Suprapubic skin (tissue), 4 donors: Measurements from ENCODE around the gene TAF3. TPM values are rescaled to one million over a fixed set of nuclear protein-coding genes. Genes with fewer than 3 reads are reported as not detected.
A peak's percentile ranks its signal among the peaks of the same experiment; 100 is the strongest.

Experiments used
- DNase-seq, 2 donors: peaks; one replicate each; pipeline ENCODE4 v3.0.0-alpha.2; 2019; ENCODE audit warnings: low spot score in 2 of 2
- H3K27ac ChIP-seq: fragments of 200-600 bp; sonication (generic); one replicate; pipeline ENCODE4 v1.5.1; 2019
- H3K27me3 ChIP-seq: fragments of 200-600 bp; sonication (generic); one replicate; pipeline ENCODE4 v1.5.1; 2019
- H3K36me3 ChIP-seq: fragments of 200-600 bp; sonication (generic); one replicate; pipeline ENCODE4 v1.5.1; 2019
- H3K4me1 ChIP-seq: fragments of 200-600 bp; sonication (generic); one replicate; pipeline ENCODE4 v1.5.1; 2019
- H3K4me3 ChIP-seq: fragments of 200-600 bp; sonication (generic); one replicate; pipeline ENCODE4 v1.5.1; 2019; ENCODE audit warnings: mild to moderate bottlenecking
- H3K9me3 ChIP-seq: fragments of 200-600 bp; sonication (generic); one replicate; pipeline ENCODE4 v1.5.1; 2019
- EP300 ChIP-seq: sonication (generic); formaldehyde crosslinking; IDR thresholded peaks from one replicate; pipeline ENCODE4 v1.6.1; 2017; ENCODE audit warnings: antibody characterized with exemption
- POLR2A ChIP-seq, 2 donors: fragments of 450-650 bp; IDR thresholded peaks; one replicate each; pipeline ENCODE4 v1.6.1; 2017; ENCODE audit warnings: antibody characterized with exemption in 2 of 2, mild to moderate bottlenecking in 2 of 2, moderate library complexity in 2 of 2
- POLR2AphosphoS5 ChIP-seq, 3 donors: sonication (generic); formaldehyde crosslinking; IDR thresholded peaks; one replicate each; pipeline ENCODE4 v1.6.1; 2017; ENCODE audit warnings: antibody characterized with exemption in 3 of 3
- WGBS: methylation state at CpG from one replicate; pipeline ENCODE4 v1.1.5; 2018; 5-methylcytosine and 5-hydroxymethylcytosine counted together
- total RNA-seq, 4 donors: library from RNA; depleted of rRNA; stranded (reverse); fragments of >200 nt; gene quantifications; one replicate each; pipeline ENCODE4 v1.1.0, GENCODE V29; 2016
- TF ChIP-seq, protein P1 (sequence below), 2 donors: fragments of 200-600 bp in 1 of 2; fragments of 450-650 bp in 1 of 2; sonication (generic) in 1 of 2; IDR thresholded peaks; one replicate each; pipeline ENCODE4 v1.5.1; 2016 to 2019; ENCODE audit warnings: antibody characterized with exemption in 2 of 2, mild to moderate bottlenecking in 1 of 2, moderate library complexity in 1 of 2

Gene TAF3
- total RNA-seq, 4 donors from 2014 or later = 5.6 to 13.3 (median 10.3) TPM

DNA sequence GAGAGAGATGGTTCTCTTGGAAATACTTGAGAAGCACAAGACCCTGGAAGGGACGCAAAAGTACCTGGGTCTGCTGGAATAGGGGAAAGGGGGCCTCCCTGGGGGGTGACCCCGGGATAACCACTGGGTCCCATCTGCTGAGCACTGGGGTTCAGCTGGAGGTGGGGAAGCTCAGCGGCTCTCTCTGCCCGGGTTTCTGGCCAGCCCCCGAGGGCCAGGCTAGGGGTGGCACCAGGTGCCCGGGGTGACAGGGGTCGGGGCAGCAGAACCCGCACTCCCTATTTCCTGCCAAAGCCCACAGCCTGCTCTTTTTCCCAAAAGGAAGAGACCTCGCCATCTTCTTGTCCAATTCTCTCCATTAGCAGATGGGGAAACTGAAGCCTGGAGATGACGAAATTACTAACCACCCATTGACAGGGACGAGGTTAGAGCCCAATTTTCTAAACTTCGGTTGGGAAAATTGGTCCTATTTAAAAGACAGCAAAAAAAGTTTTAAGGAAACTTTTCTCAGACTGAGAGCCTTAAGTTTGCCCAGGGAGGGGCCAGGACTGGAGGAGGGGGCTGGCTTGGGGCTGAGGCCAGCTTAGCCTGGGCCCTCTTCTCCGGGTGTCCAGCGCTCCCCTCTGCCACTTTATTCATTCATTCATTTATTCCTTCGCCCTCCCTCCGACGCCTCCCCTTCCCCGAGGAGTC lies 218.3 kb downstream of the TAF3 start:
- Histone ChIP-seq H3K27me3 (peaks cover 100% of the 10 kb centered on the region), H3K27ac (no peak overlapping the region), H3K36me3 (no peaks in the 10 kb centered on the region), H3K9me3 (no peaks in the 10 kb centered on the region), H3K4me3 (no peak overlapping the region), H3K4me1 (peaks cover 45% of the 10 kb centered on the region)
- TF ChIP-seq, protein P1, sequence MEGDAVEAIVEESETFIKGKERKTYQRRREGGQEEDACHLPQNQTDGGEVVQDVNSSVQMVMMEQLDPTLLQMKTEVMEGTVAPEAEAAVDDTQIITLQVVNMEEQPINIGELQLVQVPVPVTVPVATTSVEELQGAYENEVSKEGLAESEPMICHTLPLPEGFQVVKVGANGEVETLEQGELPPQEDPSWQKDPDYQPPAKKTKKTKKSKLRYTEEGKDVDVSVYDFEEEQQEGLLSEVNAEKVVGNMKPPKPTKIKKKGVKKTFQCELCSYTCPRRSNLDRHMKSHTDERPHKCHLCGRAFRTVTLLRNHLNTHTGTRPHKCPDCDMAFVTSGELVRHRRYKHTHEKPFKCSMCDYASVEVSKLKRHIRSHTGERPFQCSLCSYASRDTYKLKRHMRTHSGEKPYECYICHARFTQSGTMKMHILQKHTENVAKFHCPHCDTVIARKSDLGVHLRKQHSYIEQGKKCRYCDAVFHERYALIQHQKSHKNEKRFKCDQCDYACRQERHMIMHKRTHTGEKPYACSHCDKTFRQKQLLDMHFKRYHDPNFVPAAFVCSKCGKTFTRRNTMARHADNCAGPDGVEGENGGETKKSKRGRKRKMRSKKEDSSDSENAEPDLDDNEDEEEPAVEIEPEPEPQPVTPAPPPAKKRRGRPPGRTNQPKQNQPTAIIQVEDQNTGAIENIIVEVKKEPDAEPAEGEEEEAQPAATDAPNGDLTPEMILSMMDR (IDR thresholded peaks at IDR 0.05) = no peak
- TF ChIP-seq POLR2AphosphoS5 (IDR thresholded peaks at IDR 0.05) (no peak), EP300 (no peak), POLR2A (IDR thresholded peaks at IDR 0.05) (no peak)
- DNase-seq = no peak
- 15% methylated on average over 18 of the region's 18 CpGs for WGBS

DNA sequence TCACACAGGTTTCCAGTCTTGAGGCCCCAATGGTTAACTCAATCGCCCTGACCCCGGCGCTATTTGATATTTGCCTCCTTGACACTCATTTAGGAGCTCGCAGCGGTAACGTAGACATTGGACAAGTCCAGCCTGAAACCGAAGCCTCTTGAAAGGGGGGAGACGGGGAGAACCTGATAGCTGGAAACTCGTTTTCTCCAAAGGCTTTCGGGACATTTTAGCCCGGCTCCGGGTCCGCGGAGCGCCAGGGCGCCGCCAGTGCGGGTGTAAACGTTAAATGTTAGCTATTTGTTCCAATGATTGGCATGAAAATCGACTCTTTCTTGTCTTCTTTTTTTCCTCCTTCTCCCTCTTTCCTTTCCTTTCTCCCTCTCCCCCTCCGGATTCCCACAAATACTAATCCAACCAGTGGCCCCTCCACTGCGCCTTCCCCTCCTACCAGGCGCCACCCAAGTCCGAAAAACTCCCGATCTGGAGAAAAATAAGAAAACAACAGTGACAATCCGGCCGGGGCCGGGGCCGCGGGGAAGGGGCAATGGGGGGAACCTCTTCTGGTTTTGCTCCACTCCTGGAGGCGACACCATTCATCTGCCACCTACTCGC lies 219.0 kb downstream of the TAF3 start:
- Histone ChIP-seq H3K36me3 (no peaks in the 10 kb centered on the region), H3K27ac (no peak overlapping the region), H3K9me3 (no peaks in the 10 kb centered on the region), H3K27me3 (peaks cover 100% of the 10 kb centered on the region), H3K4me3 (no peak overlapping the region), H3K4me1 (peaks cover 45% of the 10 kb centered on the region)
- WGBS = 13% methylated on average over 32 of the region's 32 CpGs
- TF ChIP-seq POLR2AphosphoS5 (IDR thresholded peaks at IDR 0.05) = no peak
- TF ChIP-seq EP300 = no peak
- TF ChIP-seq POLR2A (IDR thresholded peaks at IDR 0.05) = no peak
- TF ChIP-seq, protein P1 (IDR thresholded peaks at IDR 0.05) = no peak
- DNase-seq = no peak

GRCh38 chr10:8037941-8038894 lies 219.9 kb downstream of the TAF3 start:
- DNase-seq = peak in 1 of 2 donors; percentile 29
- Histone ChIP-seq H3K27me3 (peaks cover 100% of the 10 kb centered on the region), H3K4me3 (no peak overlapping the region), H3K4me1 (peaks cover 45% of the 10 kb centered on the region), H3K36me3 (no peaks in the 10 kb centered on the region), H3K27ac (no peak overlapping the region), H3K9me3 (no peaks in the 10 kb centered on the region)
- TF ChIP-seq POLR2AphosphoS5 (IDR thresholded peaks at IDR 0.05) = no peak
- TF ChIP-seq POLR2A (IDR thresholded peaks at IDR 0.05) = no peak
- TF ChIP-seq, protein P1 (IDR thresholded peaks at IDR 0.05) = no peak
- TF ChIP-seq EP300 = no peak
- 20% methylated on average over 22 of the region's 22 CpGs for WGBS

DNA sequence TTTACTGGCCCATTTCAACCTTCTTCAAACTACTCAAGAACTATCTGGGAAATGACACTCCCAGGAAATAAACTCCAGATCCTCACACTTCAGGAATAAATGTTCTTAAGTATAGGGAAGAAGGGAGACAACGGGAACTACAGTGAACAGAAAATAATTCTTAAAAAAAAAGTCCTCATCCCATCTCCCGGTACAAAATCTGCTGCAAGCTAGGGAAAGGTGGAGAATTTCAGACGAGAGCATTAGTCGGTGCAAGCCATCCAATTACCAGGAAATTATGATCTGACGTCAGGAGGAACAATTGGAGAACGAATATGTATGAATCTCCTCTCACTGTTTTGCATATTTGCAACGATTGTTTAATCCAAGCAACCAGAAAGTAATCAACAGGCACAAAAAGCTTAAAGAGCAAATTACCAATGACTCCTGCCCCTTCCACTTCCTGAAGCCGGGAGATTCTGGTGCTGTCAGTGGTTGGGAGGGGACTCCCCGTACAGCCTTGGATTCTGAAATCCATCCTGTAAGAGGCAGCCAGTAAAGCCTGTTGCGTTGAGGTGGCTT lies 221.1 kb downstream of the TAF3 start:
- WGBS = 7% methylated on average over 10 of the region's 10 CpGs
- TF ChIP-seq EP300 (no peak), POLR2A (IDR thresholded peaks at IDR 0.05) (no peak), POLR2AphosphoS5 (IDR thresholded peaks at IDR 0.05) (no peak)
- TF ChIP-seq, protein P1 (IDR thresholded peaks at IDR 0.05) = no peak
- no peaks in the 10 kb centered on the region for H3K9me3 ChIP-seq
- no peak overlapping the region for H3K4me3 ChIP-seq
- H3K27ac ChIP-seq = no peak overlapping the region
- H3K36me3 ChIP-seq = no peaks in the 10 kb centered on the region
- no peak for DNase-seq
- peaks cover 100% of the 10 kb centered on the region for H3K27me3 ChIP-seq
- peaks cover 38% of the 10 kb centered on the region for H3K4me1 ChIP-seq
